ENCODE results near the gene PDZD4. TPM values are rescaled to one million over a fixed set of nuclear protein-coding genes. Genes with fewer than 3 reads are reported as not detected.

The PDZD4 gene
- total RNA-seq, 1 donor from 2014 or later = 23.2 TPM

GRCh38 chrX:153825042-153825441 lies 5.3 kb downstream of the PDZD4 start:
- Histone ChIP-seq H3K27me3 (no peaks in the 10 kb centered on the region), H3K4me3 (no peak overlapping the region), H3K4me1 (peaks cover 0 to 4% of the 10 kb centered on the region in 2 donors), H3K27ac (no peak overlapping the region), H3K9me3 (no peaks in the 10 kb centered on the region), H3K36me3 (no peaks in the 10 kb centered on the region)
- intact Hi-C loops (cut with DNase I) = no loop called here
- no peak for TF ChIP-seq CTCF (IDR thresholded peaks at IDR 0.05)
- DNase-seq (ENCODE audit: low spot score in 2 of 2) = no peak

GRCh38 chrX:153824348-153824747 lies 6.0 kb downstream of the PDZD4 start:
- no peak for DNase-seq (ENCODE audit: low spot score in 2 of 2)
- intact Hi-C loops (cut with DNase I) = no loop called here
- H3K9me3 ChIP-seq = no peaks in the 10 kb centered on the region
- H3K4me1 ChIP-seq = no peaks in the 10 kb centered on the region
- TF ChIP-seq CTCF (IDR thresholded peaks at IDR 0.05) = no peak
- H3K4me3 ChIP-seq = no peak overlapping the region
- no peaks in the 10 kb centered on the region for H3K27me3 ChIP-seq
- no peaks in the 10 kb centered on the region for H3K36me3 ChIP-seq
- no peak overlapping the region for H3K27ac ChIP-seq

GRCh38 chrX:153821066-153821465 lies 9.3 kb downstream of the PDZD4 start:
- no peak for TF ChIP-seq CTCF (IDR thresholded peaks at IDR 0.05)
- Histone ChIP-seq H3K27ac (no peak overlapping the region), H3K36me3 (no peaks in the 10 kb centered on the region), H3K27me3 (no peaks in the 10 kb centered on the region), H3K4me3 (no peak overlapping the region), H3K9me3 (no peaks in the 10 kb centered on the region), H3K4me1 (no peaks in the 10 kb centered on the region)
- intact Hi-C loops (cut with DNase I) = no loop called here
- DNase-seq (ENCODE audit: low spot score in 2 of 2) = no peak

- Histone ChIP-seq H3K4me3 (no peak overlapping the region), H3K36me3 (no peaks in the 10 kb centered on the region), H3K4me1 (no peaks in the 10 kb centered on the region), H3K27me3 (no peaks in the 10 kb centered on the region), H3K27ac (no peak overlapping the region), H3K9me3 (no peaks in the 10 kb centered on the region)
- intact Hi-C loops (cut with DNase I) = no loop called here
- no peak for DNase-seq (ENCODE audit: low spot score in 2 of 2)
- TF ChIP-seq CTCF (IDR thresholded peaks at IDR 0.05) = no peak
Measured at GRCh38 chrX:153820601-153821000, 9.7 kb downstream of the PDZD4 start.

GRCh38 chrX:153819384-153820040 lies 10.8 kb downstream of the PDZD4 start:
- no peaks in the 10 kb centered on the region for H3K27me3 ChIP-seq
- no peak for TF ChIP-seq CTCF (IDR thresholded peaks at IDR 0.05)
- H3K4me3 ChIP-seq = peak overlapping the region; percentile 42 to 59
- no peak for DNase-seq (ENCODE audit: low spot score in 2 of 2)
- intact Hi-C loops (cut with DNase I) = no loop called here
- H3K9me3 ChIP-seq = no peaks in the 10 kb centered on the region
- H3K36me3 ChIP-seq = no peaks in the 10 kb centered on the region
- no peaks in the 10 kb centered on the region for H3K4me1 ChIP-seq
- no peak overlapping the region for H3K27ac ChIP-seq
